WTC11 (cell line): Measurements from ENCODE around the gene NRBP1. TPM values are rescaled to one million over a fixed set of nuclear protein-coding genes. Genes with fewer than 3 reads are reported as not detected.

Source experiments
- ATAC-seq: fragments of 200-7000 bp; cut with Tn5 transposase; 2 replicates; pipeline ENCODE4 v1.10.0; 2021; ENCODE audit warnings: mild to moderate bottlenecking, moderate library complexity
- CTCF ChIA-PET: fragments of 300-600 bp; sonication (Branson Sonifier 250); formaldehyde crosslinking; loops from one replicate; lab custom pipeline; 2021; ENCODE audit warnings: antibody characterized with exemption; lab: Charles Lee
- POLR2A ChIA-PET: fragments of 350-600 bp; sonication (Branson Sonifier 250); formaldehyde crosslinking; loops from one replicate; lab custom pipeline; 2021; ENCODE audit warnings: antibody characterized with exemption; lab: Charles Lee
- DNase-seq: peaks from one replicate; pipeline ENCODE4 v3.0.0; 2021; ENCODE audit warnings: low spot score
- H3K27ac Mint-ChIP-seq: 2 replicates; pipeline ENCODE4 v1.8.0; 2021; ENCODE audit warnings: mixed read lengths
- H3K27me3 Mint-ChIP-seq: 2 replicates; pipeline ENCODE4 v1.8.0; 2021; ENCODE audit warnings: low read depth, mild to moderate bottlenecking, moderate library complexity, mixed read lengths
- H3K36me3 Mint-ChIP-seq: 2 replicates; pipeline ENCODE4 v1.8.0; 2021; ENCODE audit warnings: mixed read lengths
- H3K4me1 Mint-ChIP-seq: 2 replicates; pipeline ENCODE4 v1.8.0; 2022; ENCODE audit warnings: mixed read lengths
- H3K4me3 Mint-ChIP-seq: 2 replicates; pipeline ENCODE4 v1.8.0; 2021; ENCODE audit warnings: mild to moderate bottlenecking, moderate library complexity, mixed read lengths
- H3K9me3 Mint-ChIP-seq: 2 replicates; pipeline ENCODE4 v1.8.0; 2021; ENCODE audit warnings: mixed read lengths
- AR ChIP-seq: fragments of 250-450 bp; sonication (Bioruptor Pico); IDR thresholded peaks from 2 replicates; pipeline ENCODE4 v1.9.0; 2021; ENCODE audit warnings: mild to moderate bottlenecking
- ATF1 ChIP-seq: sonication (generic); formaldehyde crosslinking; IDR thresholded peaks from 2 replicates; pipeline ENCODE4 v1.8.1; 2023; ENCODE audit warnings: mild to moderate bottlenecking, moderate library complexity, missing genetic modification reagents
- ATF6 ChIP-seq: sonication (generic); formaldehyde crosslinking; IDR thresholded peaks from 2 replicates; pipeline ENCODE4 v1.8.1; 2023; ENCODE audit warnings: mild to moderate bottlenecking, missing genetic modification reagents
- EMX1 ChIP-seq: fragments of 250-450 bp; sonication (Bioruptor Pico); IDR thresholded peaks from 2 replicates; pipeline ENCODE4 v1.8.0; 2021; ENCODE audit warnings: mild to moderate bottlenecking
- ETV6 ChIP-seq: sonication (generic); formaldehyde crosslinking; IDR thresholded peaks from 2 replicates; pipeline ENCODE4 v1.8.1; 2022; ENCODE audit warnings: mild to moderate bottlenecking, missing genetic modification reagents
- FOXK1 ChIP-seq: sonication (generic); formaldehyde crosslinking; IDR thresholded peaks from 2 replicates; pipeline ENCODE4 v1.8.0; 2022; ENCODE audit warnings: mild to moderate bottlenecking, moderate library complexity, missing genetic modification reagents
- GRHL2 ChIP-seq: fragments of 250-450 bp; sonication (Bioruptor Pico); IDR thresholded peaks from 2 replicates; pipeline ENCODE4 v1.8.0; 2022; ENCODE audit warnings: mild to moderate bottlenecking, moderate library complexity; ENCODE audit not compliant: insufficient replicate concordance, severe bottlenecking
- HMGA2 ChIP-seq: fragments of 250-450 bp; sonication (Bioruptor Pico); IDR thresholded peaks from 2 replicates; pipeline ENCODE4 v1.4.0; 2021; ENCODE audit warnings: mild to moderate bottlenecking, moderate library complexity
- NR1H2 ChIP-seq: sonication (generic); formaldehyde crosslinking; IDR thresholded peaks from 2 replicates; pipeline ENCODE4 v1.9.0; 2021; ENCODE audit warnings: mild to moderate bottlenecking, moderate library complexity, missing genetic modification reagents
- OVOL2 ChIP-seq: fragments of 250-450 bp; sonication (Bioruptor Pico); IDR thresholded peaks from 2 replicates; pipeline ENCODE4 v1.9.0; 2021; ENCODE audit warnings: mild to moderate bottlenecking, borderline replicate concordance
- RORB ChIP-seq: fragments of 250-450 bp; sonication (Bioruptor Pico); IDR thresholded peaks from 2 replicates; pipeline ENCODE4 v1.9.0; 2021; ENCODE audit warnings: mild to moderate bottlenecking
- SMAD4 ChIP-seq: sonication (generic); formaldehyde crosslinking; IDR thresholded peaks from 2 replicates; pipeline ENCODE4 v1.8.0; 2022; ENCODE audit warnings: mild to moderate bottlenecking, missing genetic modification reagents
- TEAD1 ChIP-seq: sonication (generic); formaldehyde crosslinking; IDR thresholded peaks from 2 replicates; pipeline ENCODE4 v1.8.0; 2022; ENCODE audit warnings: mild to moderate bottlenecking, missing genetic modification reagents
- USF1 ChIP-seq: sonication (generic); formaldehyde crosslinking; IDR thresholded peaks from 2 replicates; pipeline ENCODE4 v1.8.0; 2022; ENCODE audit warnings: mild to moderate bottlenecking, missing genetic modification reagents
- ZNF232 ChIP-seq: sonication (generic); formaldehyde crosslinking; IDR thresholded peaks from 2 replicates; pipeline ENCODE4 v1.8.0; 2022; ENCODE audit warnings: mild to moderate bottlenecking, missing genetic modification reagents
- ZNF281 ChIP-seq: sonication (generic); formaldehyde crosslinking; IDR thresholded peaks from 2 replicates; pipeline ENCODE4 v1.8.0; 2023; ENCODE audit warnings: mild to moderate bottlenecking, missing genetic modification reagents
- ZNF396 ChIP-seq: fragments of 250-450 bp; sonication (Bioruptor Pico); IDR thresholded peaks from 2 replicates; pipeline ENCODE4 v1.8.0; 2021; ENCODE audit warnings: mild to moderate bottlenecking, moderate library complexity, borderline replicate concordance
- total RNA-seq: library from RNA; stranded (reverse); gene quantifications from 3 replicates; pipeline ENCODE4 v1.2.3, GENCODE V29; 2021
- TF ChIP-seq, protein P1 (sequence below): fragments of 250-450 bp; sonication (Bioruptor Pico); IDR thresholded peaks from 2 replicates; pipeline ENCODE4 v1.9.0; 2021; ENCODE audit warnings: mild to moderate bottlenecking, borderline replicate concordance
- TF ChIP-seq, protein P2 (sequence below): fragments of 250-450 bp; sonication (Bioruptor Pico); IDR thresholded peaks from 2 replicates; pipeline ENCODE4 v1.9.0; 2021; ENCODE audit warnings: moderate library complexity, mild to moderate bottlenecking, inconsistent platforms, borderline replicate concordance
- TF ChIP-seq, protein P3 (sequence below): sonication (generic); formaldehyde crosslinking; conservative IDR thresholded peaks from 2 replicates; pipeline ENCODE4 v1.8.1; 2022; ENCODE audit warnings: mild to moderate bottlenecking, missing genetic modification reagents

Gene NRBP1
- total RNA-seq, 1 experiment from 2014 or later: 110 TPM

GRCh38 chr2:27445615-27446014, 17.2 kb downstream of the NRBP1 start:
- Mint-ChIP-seq H3K9me3 (no peaks in the 10 kb centered on the region), H3K4me3 (no peak overlapping the region), H3K36me3 (peaks cover 15% of the 10 kb centered on the region), H3K27me3 (no peaks in the 10 kb centered on the region), H3K27ac (no peak overlapping the region; the same call in 1 of the 2 replicates), H3K4me1 (peaks cover 14% of the 10 kb centered on the region)
- ChIA-PET POLR2A (interaction anchor here (1.2 kb wide), 1 partner anchor 17 kb away, joined by 3 read pairs; no protein-coding TSS in a partner anchor), CTCF (interaction anchor here (1.1 to 1.4 kb wide), 2 partner anchors 17 to 76 kb away, joined by 3 read pairs; partner anchors contain the start of gene NRBP1)
- no peak for DNase-seq
- no peak for ATAC-seq
- TF ChIP-seq, protein P1, sequence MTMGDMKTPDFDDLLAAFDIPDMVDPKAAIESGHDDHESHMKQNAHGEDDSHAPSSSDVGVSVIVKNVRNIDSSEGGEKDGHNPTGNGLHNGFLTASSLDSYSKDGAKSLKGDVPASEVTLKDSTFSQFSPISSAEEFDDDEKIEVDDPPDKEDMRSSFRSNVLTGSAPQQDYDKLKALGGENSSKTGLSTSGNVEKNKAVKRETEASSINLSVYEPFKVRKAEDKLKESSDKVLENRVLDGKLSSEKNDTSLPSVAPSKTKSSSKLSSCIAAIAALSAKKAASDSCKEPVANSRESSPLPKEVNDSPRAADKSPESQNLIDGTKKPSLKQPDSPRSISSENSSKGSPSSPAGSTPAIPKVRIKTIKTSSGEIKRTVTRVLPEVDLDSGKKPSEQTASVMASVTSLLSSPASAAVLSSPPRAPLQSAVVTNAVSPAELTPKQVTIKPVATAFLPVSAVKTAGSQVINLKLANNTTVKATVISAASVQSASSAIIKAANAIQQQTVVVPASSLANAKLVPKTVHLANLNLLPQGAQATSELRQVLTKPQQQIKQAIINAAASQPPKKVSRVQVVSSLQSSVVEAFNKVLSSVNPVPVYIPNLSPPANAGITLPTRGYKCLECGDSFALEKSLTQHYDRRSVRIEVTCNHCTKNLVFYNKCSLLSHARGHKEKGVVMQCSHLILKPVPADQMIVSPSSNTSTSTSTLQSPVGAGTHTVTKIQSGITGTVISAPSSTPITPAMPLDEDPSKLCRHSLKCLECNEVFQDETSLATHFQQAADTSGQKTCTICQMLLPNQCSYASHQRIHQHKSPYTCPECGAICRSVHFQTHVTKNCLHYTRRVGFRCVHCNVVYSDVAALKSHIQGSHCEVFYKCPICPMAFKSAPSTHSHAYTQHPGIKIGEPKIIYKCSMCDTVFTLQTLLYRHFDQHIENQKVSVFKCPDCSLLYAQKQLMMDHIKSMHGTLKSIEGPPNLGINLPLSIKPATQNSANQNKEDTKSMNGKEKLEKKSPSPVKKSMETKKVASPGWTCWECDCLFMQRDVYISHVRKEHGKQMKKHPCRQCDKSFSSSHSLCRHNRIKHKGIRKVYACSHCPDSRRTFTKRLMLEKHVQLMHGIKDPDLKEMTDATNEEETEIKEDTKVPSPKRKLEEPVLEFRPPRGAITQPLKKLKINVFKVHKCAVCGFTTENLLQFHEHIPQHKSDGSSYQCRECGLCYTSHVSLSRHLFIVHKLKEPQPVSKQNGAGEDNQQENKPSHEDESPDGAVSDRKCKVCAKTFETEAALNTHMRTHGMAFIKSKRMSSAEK (CRISPR knock-in tag): no peak
- TF ChIP-seq SMAD4 (no peak), EMX1 (no peak), ETV6 (CRISPR knock-in tag) (no peak), NR1H2 (CRISPR knock-in tag) (no peak), GRHL2 (CRISPR knock-in tag) (no peak), AR (CRISPR knock-in tag) (no peak), RORB (CRISPR knock-in tag) (no peak), ATF1 (CRISPR knock-in tag) (no peak), FOXK1 (no peak), OVOL2 (CRISPR knock-in tag) (no peak), ZNF396 (CRISPR knock-in tag) (no peak), ATF6 (CRISPR knock-in tag) (no peak), ZNF281 (CRISPR knock-in tag) (no peak), ZNF232 (CRISPR knock-in tag) (no peak), TEAD1 (CRISPR knock-in tag) (no peak), USF1 (no peak), HMGA2 (CRISPR knock-in tag) (no peak)
- TF ChIP-seq, protein P2, sequence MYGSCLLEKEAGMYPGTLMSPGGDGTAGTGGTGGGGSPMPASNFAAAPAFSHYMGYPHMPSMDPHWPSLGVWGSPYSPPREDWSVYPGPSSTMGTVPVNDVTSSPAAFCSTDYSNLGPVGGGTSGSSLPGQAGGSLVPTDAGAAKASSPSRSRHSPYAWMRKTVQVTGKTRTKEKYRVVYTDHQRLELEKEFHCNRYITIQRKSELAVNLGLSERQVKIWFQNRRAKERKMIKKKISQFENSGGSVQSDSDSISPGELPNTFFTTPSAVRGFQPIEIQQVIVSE: no peak
- TF ChIP-seq, protein P3, sequence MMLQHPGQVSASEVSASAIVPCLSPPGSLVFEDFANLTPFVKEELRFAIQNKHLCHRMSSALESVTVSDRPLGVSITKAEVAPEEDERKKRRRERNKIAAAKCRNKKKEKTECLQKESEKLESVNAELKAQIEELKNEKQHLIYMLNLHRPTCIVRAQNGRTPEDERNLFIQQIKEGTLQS (CRISPR knock-in tag): no peak
